ENCODE results near the gene MED10. TPM values are rescaled to one million over a fixed set of nuclear protein-coding genes. Genes with fewer than 3 reads are reported as not detected.

MED10 gene
- total and polyA plus RNA-seq, 7 donors, result 29.2 to 67.6 (median 38.4) TPM

- intact Hi-C loops (cut with DNase I), result no loop called here
- TF ChIP-seq POLR2A (IDR thresholded peaks at IDR 0.05) (no peak), EP300 (IDR thresholded peaks at IDR 0.05) (no peak)
- H3K4me3 ChIP-seq, result no peak overlapping the region
- no peak overlapping the region for H3K27ac ChIP-seq
- 86 to 87% methylated on average over 4 of the region's 4 CpGs for WGBS, 2 donors
- H3K9me3 ChIP-seq, result no peaks in the 10 kb centered on the region
- H3K27me3 ChIP-seq, result peaks cover 0 to 6% (median 0%) of the 10 kb centered on the region in 3 donors
- H3K4me1 ChIP-seq, result no peaks in the 10 kb centered on the region
- H3K36me3 ChIP-seq, result no peaks in the 10 kb centered on the region
- no peak for DNase-seq
Observed at GRCh38 chr5:6391151-6391550, 12.8 kb upstream of the MED10 start.

GRCh38 chr5:6389946-6390530 lies 11.7 kb upstream of the MED10 start:
- Histone ChIP-seq H3K27me3 (peaks cover 0 to 6% (median 0%) of the 10 kb centered on the region in 3 donors), H3K4me1 (no peaks in the 10 kb centered on the region), H3K4me3 (no peak overlapping the region), H3K27ac (no peak overlapping the region), H3K36me3 (no peaks in the 10 kb centered on the region), H3K9me3 (no peaks in the 10 kb centered on the region)
- TF ChIP-seq POLR2A (IDR thresholded peaks at IDR 0.05) (no peak), EP300 (IDR thresholded peaks at IDR 0.05) (no peak), POLR2AphosphoS5 (IDR thresholded peaks at IDR 0.05) (no peak), CTCF (IDR thresholded peaks at IDR 0.05) (no peak)
- 82 to 86% methylated on average over 7 of the region's 7 CpGs for WGBS, 2 donors
- no peak for DNase-seq
- intact Hi-C loops (cut with DNase I), result no loop called here

GRCh38 chr5:6389397-6389796 lies 11.1 kb upstream of the MED10 start:
- TF ChIP-seq POLR2A (IDR thresholded peaks at IDR 0.05) (no peak), CTCF (IDR thresholded peaks at IDR 0.05) (no peak)
- no peaks in the 10 kb centered on the region for H3K36me3 ChIP-seq
- intact Hi-C loops (cut with DNase I), result no loop called here
- H3K27me3 ChIP-seq, result peaks cover 0 to under 1% (median 0%) of the 10 kb centered on the region in 3 donors
- no peaks in the 10 kb centered on the region for H3K4me1 ChIP-seq
- no peak overlapping the region for H3K4me3 ChIP-seq
- no peaks in the 10 kb centered on the region for H3K9me3 ChIP-seq
- H3K27ac ChIP-seq, result no peak overlapping the region
- WGBS, 2 donors, result 58 to 76% methylated on average over 5 of the region's 5 CpGs
- DNase-seq, result no peak

- Histone ChIP-seq H3K4me1 (no peaks in the 10 kb centered on the region), H3K27me3 (no peaks in the 10 kb centered on the region), H3K4me3 (no peak overlapping the region), H3K27ac (no peak overlapping the region), H3K9me3 (no peaks in the 10 kb centered on the region), H3K36me3 (no peaks in the 10 kb centered on the region)
- intact Hi-C loops (cut with DNase I), result no loop called here
- no peak for TF ChIP-seq POLR2AphosphoS5 (IDR thresholded peaks at IDR 0.05)
- TF ChIP-seq EP300 (IDR thresholded peaks at IDR 0.05), result no peak
- TF ChIP-seq CTCF (IDR thresholded peaks at IDR 0.05), result no peak
- TF ChIP-seq POLR2A (IDR thresholded peaks at IDR 0.05), result no peak
- DNase-seq, result no peak
Observed at GRCh38 chr5:6387970-6388369, 9.6 kb upstream of the MED10 start.

GRCh38 chr5:6386271-6386670 lies 7.9 kb upstream of the MED10 start:
- intact Hi-C loops (cut with DNase I), result no loop called here
- no peaks in the 10 kb centered on the region for H3K27me3 ChIP-seq
- 96 to 97% methylated on average over 1 of the region's 1 CpG for WGBS, 2 donors
- H3K4me1 ChIP-seq, result no peaks in the 10 kb centered on the region
- DNase-seq, result no peak
- no peak overlapping the region for H3K4me3 ChIP-seq
- no peaks in the 10 kb centered on the region for H3K36me3 ChIP-seq
- no peaks in the 10 kb centered on the region for H3K9me3 ChIP-seq
- TF ChIP-seq CTCF (IDR thresholded peaks at IDR 0.05) (no peak), EP300 (IDR thresholded peaks at IDR 0.05) (no peak), POLR2A (IDR thresholded peaks at IDR 0.05) (no peak), POLR2AphosphoS5 (IDR thresholded peaks at IDR 0.05) (no peak)
- no peak overlapping the region for H3K27ac ChIP-seq
